GM19395 (cell line): ENCODE results near the gene ERCC6L.
"Not testable (repeated sequence)": the region's sequence is repeated elsewhere in the genome, so short reads cannot be mapped to it uniquely, and the experiment has no call there.

ENCODE experiments used
- ATAC-seq: cut with Tn5 transposase; IDR thresholded peaks from one replicate; pipeline ENCODE4 v1.9.1; 2021; ENCODE audit warnings: mild to moderate bottlenecking, moderate library complexity; ENCODE audit not compliant: unreplicated experiment

ERCC6L gene

DNA sequence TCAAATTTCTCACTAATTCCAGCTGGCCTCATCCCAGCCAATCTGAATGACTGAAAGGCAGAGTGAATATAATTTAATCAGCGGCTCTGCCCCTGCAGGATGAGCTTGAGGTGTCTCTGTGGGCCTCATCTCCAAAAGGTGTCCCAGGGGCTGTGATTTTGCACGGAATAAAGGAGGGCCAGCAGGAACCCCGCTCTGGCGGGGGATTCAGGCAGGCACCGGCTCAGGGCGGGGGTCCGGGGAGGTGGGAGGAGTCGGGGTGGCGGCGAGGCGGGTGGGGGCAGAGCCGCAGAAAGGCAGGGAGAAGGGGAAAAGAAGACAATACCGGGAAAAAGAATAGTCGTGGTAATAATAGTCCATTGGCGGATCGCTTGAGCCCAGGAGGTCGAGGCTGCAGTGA is 16.0 kb upstream of the ERCC6L start:
- ATAC-seq: no peak

DNA sequence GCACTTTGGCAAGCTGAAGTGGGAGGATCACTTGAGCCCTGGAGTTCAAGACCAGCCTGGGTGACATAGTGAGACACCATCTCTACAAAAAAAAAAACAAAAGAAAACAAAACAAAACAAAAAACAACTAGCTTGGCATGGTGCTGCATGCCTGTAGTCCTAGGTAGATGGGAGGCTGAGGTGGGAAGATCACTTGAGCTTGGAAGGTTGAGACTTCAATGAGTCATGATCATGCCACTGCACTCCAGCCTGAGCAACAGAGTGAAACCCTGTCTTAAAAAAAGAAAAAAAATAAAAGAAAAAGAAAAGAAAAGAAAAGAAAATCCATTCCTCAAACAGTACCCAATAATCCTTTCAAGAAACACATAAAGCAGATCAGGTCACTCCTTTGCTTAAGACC is 14.9 kb upstream of the ERCC6L start:
- no peak for ATAC-seq

- ATAC-seq: no peak
Observed at GRCh38 chrX:72247206-72247942, 8.5 kb upstream of the ERCC6L start.

- peak; percentile 74 for ATAC-seq
Observed at GRCh38 chrX:72245461-72246089, 6.7 kb upstream of the ERCC6L start.

- no peak for ATAC-seq
Observed at GRCh38 chrX:72243472-72243871, 4.6 kb upstream of the ERCC6L start.

GRCh38 chrX:72240976-72241375 is 2.1 kb upstream of the ERCC6L start:
- no peak for ATAC-seq

DNA sequence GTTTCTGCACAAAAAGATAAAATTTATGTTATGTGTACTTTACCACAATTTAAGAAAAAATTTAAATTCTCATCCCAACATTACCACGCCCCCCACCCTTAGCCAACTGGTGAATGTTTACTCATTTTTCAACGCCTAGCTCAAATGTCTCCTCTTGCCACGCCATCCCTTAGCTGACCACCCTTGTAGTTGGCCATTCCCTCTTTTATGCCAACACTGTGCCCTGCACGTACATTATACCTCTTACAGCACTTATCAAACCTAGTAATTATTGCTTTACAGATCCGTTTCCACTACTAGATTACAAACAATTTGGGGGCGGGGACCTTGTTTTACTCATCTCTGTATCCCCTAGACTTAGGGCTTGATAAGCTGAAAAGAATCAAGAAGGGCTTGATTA is 644 bp downstream of the ERCC6L start:
- ATAC-seq: no peak

DNA sequence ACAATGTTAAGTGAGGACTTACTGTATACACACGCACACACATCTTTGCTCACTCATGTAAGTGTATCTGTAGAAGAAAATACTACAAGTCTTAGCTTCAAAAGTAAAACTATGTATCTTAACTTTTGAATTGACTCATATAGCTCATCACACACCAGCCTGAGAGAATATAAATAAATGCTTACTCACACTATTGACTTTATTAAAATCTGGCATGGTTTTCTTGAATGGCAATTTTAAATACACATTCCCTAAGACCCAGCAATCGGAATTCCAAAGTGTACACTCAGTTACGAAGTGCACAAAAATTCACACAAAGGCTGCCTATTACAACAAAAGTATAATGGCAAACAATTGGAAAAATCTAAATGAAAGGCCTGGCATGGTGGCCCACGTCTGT is 2.0 kb downstream of the ERCC6L start:
- no peak for ATAC-seq

- no peak for ATAC-seq
Observed at GRCh38 chrX:72230290-72230689, 8.5 kb downstream of the ERCC6L start.

- ATAC-seq: not testable (repeated sequence)
Observed at GRCh38 chrX:72220375-72220774, 18.5 kb downstream of the ERCC6L start.

DNA sequence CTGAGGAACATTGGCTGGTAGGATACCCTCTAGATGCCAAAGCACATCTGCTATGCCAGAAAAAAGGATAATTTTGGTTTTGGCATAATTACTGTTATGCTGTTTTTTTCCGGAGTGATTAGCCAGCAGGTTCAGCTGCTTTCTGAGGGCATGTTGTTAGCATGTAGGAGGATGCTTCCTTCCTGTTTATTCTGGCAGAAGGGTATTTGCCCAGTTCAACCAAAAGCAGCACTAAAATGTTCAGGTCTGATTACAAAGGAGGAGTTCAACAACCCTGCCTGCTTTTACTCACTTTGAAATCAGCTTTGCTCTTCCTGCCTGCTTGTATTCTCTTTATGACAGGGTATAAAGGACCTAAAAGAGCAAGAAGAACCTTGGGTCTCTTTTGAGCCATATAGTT is 21.9 kb downstream of the ERCC6L start:
- no peak for ATAC-seq

GRCh38 chrX:72208126-72208800 is 30.6 kb downstream of the ERCC6L start:
- ATAC-seq: no peak

- no peak for ATAC-seq
Observed at GRCh38 chrX:72207366-72207765, 31.5 kb downstream of the ERCC6L start.

GRCh38 chrX:72205706-72206105 is 33.1 kb downstream of the ERCC6L start:
- no peak for ATAC-seq

GRCh38 chrX:72203421-72203820 is 35.4 kb downstream of the ERCC6L start:
- no peak for ATAC-seq

DNA sequence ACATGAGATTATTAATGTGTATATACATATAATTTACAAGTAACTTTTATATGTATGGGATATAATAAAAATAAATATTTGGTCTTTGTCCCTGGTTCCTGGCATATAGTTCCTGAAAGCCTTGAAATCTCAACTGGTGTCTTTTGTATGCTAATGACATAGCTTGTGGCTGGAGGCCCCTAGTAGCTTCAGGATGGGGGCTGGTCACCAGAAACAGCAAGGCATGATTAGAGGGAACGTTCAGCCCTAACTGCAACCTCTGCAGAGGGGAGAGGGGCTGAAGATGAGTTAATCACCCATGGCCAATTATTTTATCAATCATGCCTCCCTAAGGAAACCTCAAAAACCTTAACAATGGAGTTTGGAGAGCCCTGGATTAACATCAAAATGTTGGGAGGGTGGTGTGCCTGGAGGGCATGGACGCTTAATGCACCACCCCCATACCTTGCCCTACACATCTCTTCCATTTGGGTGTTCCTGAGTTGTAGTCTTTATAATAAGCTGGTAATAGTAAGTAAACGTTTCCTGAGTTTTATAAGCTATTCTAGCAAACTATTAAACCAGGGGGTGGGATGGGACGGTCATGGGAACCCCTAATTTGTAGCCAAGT is 35.9 kb downstream of the ERCC6L start:
- no peak for ATAC-seq

DNA sequence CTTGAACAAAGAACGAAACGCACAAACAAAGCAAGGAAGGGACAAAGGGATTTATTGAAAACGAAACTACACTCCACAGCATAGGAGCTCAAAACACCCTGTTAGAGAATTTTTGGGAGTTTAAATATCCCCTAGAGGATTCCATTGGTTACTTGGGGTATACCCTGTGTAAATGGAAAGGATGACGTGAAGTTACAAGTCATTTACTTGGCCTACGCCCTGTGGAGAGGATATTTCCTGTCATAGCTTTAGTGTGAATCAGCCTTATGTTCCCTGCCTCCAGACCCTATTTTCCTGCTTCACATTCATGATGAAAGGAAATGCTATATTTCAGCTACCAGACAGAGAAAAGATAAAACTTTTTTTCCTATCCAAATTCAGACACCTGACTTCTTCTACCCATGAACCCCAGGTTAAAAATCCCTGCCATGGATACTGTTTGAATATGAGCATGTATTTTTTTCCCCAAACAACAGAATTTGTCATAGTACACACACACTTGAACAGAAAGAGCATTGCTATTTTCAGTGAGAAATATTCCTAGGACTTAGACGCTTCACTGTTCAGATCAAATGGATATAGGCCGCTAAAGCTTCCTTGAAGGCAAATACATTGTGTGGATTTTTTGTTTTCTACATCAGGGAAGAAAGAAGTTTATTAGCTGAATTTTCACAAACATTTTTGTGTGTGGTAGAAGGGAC is 36.8 kb downstream of the ERCC6L start:
- ATAC-seq: no peak

DNA sequence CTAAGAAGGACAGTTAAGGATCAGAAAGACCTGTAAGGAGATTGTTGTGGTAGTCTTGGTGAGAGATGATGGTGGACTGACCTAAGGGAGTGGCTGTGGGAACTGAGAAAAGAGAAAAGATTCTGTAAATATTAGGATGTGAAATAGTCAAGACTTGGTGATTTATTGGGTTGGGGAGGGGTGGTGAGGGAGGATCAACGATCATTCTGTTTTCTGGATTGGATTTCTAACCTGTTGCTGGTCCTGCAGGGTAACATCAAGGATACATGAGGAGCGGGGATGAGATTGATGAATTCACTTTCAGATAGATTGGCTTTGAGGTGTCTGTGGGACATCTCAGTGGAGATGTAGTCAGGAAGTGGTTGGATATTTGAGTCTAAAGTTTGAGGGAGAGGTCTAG is 55.9 kb downstream of the ERCC6L start:
- no peak for ATAC-seq

DNA sequence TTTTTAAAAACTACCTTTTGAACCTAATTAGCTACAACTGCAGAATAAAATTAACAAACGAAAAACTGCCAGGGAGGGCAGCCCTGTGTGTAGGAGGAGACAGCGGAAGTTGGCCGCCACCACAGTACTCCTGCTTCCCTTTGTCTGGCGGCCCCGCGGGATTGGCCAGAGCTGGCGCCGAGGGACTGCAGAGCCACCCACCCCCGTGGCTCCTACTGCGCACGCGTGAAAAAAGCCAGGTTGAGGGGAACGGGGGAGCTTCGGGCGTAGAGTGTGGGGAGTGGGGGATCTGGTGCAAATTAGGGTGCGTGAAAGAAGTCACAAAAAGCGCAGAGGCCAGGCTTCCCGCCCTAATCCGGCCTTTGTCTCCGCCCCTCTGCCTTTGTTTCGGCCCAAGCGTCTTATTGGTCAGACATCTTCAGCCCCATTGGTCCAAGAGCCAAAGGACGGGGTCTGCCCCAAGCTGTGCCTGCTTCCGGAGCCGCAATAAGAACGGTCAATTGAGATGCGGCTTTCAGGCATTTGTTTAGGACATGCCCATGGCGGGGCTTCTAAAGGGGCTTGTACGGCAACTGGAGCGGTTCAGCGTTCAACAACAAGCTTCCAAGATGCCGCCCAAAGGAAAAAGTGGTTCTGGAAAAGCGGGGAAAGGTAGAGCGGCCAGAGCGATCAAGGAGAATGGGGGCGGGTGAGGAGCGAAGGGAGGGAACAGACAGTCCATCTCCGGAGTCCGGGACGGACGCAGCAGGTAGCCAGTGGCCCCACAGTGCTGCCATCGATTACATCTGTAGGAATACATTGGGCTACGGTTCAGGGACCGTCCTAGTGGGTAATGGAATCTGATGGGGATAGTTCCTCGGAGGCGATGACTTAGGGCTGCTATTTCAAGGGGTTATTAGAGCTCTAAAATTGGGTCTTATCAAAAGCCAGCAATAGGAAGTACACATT is 57.4 kb downstream of the ERCC6L start, which contains the start of gene PIN4:
TSS of gene PIN4 (plus strand) at position 580 of the 948 bp plus-strand sequence. CDS start at position 609, 29 bp downstream.
- peak; percentile 96 for ATAC-seq

DNA sequence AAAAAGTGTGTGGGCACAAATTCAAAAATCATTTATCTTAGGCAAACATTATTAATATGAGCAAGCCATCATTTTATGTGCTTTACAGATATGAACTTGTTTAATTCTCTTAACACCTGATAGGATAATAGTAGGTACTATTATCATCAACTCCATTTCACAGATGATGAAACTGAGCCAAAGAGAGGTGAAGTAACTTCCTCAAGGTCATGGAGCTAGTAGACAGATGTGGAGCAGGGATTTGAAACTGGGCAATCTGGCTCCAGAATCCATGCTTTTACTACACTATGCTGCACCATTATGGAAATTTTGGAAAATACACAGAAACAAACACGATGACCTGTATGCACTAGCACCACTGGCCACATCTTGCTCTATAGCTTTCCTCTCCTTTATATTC is 58.3 kb downstream of the ERCC6L start:
- ATAC-seq: peak; percentile 5
